H1 (cell line): ENCODE data around the gene SPOCK1. TPM values are rescaled to one million over a fixed set of nuclear protein-coding genes. Genes with fewer than 3 reads are reported as not detected.

Source experiments
- JUND ChIP-seq: IDR thresholded peaks from 2 replicates; pipeline ENCODE4 v1.6.1; 2011; ENCODE audit warnings: mild to moderate bottlenecking, improper control_type of control experiment, low read length
- POLR2A ChIP-seq, 2 experiments: IDR thresholded peaks; 1 replicate in 1 of 2; 2 replicates in 1 of 2; pipeline ENCODE4 v1.6.1; 2011; ENCODE audit warnings: low read depth in 2 of 2, low read length in 2 of 2, mild to moderate bottlenecking in 2 of 2; ENCODE audit errors: control extremely low read depth in 1 of 2
- SP2 ChIP-seq: IDR thresholded peaks from 2 replicates; pipeline ENCODE4 v1.6.1; 2012; ENCODE audit warnings: mild to moderate bottlenecking, low read length, inconsistent platforms
- TAF7 ChIP-seq: optimal IDR thresholded peaks from 2 replicates; pipeline ENCODE3; 2011; ENCODE audit warnings: low read depth, mild to moderate bottlenecking, inconsistent platforms, low read length, moderate library complexity, borderline replicate concordance
- TCF12 ChIP-seq: IDR thresholded peaks from 2 replicates; pipeline ENCODE4 v1.6.1; 2011; ENCODE audit warnings: low read depth, mild to moderate bottlenecking, low read length
- polyA plus RNA-seq, 7 experiments: library from polyadenylated mRNA; depleted of rRNA in 3 of 7; stranded (reverse) in 5 of 7; unstranded in 2 of 7; fragments of >200 nt in 5 of 7; fragments of 200-250 nt in 2 of 7; gene quantifications; 1 replicate in 5 of 7; 2 replicates in 1 of 7; 4 replicates in 1 of 7; pipeline versions ENCODE4 v1.2.1 to v1.2.3, GENCODE V29; 2011 to 2013; ENCODE audit warnings: missing spikeins in 2 of 7, mixed read lengths in 2 of 7
- total RNA-seq: library from RNA; stranded (reverse); fragmentation: NEBNext Ultra II Directional; extraction: Animal tissue kit (Norgen Biotek cat#: 25700); gene quantifications from 2 replicates; pipeline ENCODE4 v1.2.1, GENCODE V29; 2021
- TF ChIP-seq, protein P1 (sequence below): IDR thresholded peaks from 2 replicates; pipeline ENCODE4 v1.6.1; 2012; ENCODE audit warnings: low read length, inconsistent platforms
- TF ChIP-seq, protein P2 (sequence below): IDR thresholded peaks from 2 replicates; pipeline ENCODE4 v1.6.1; 2012; ENCODE audit warnings: inconsistent platforms
- TF ChIP-seq, protein P3 (sequence below), 3 experiments: IDR thresholded peaks; 1 replicate in 2 of 3; 2 replicates in 1 of 3; pipeline versions ENCODE4 v1.5.1 to v1.6.1; 2011; ENCODE audit warnings: low read length in 3 of 3, mild to moderate bottlenecking in 3 of 3, inconsistent platforms in 2 of 3, low read depth in 1 of 3, moderate library complexity in 1 of 3; ENCODE audit not compliant: insufficient read depth in 1 of 3; ENCODE audit errors: control extremely low read depth in 1 of 3

SPOCK1 gene
- total and polyA plus RNA-seq, 2 of the 8 experiments (the other 6 are each of a cell fraction or from before 2014, with no cell fraction given) = 6.9 to 18.1 TPM

- TF ChIP-seq, protein P1, sequence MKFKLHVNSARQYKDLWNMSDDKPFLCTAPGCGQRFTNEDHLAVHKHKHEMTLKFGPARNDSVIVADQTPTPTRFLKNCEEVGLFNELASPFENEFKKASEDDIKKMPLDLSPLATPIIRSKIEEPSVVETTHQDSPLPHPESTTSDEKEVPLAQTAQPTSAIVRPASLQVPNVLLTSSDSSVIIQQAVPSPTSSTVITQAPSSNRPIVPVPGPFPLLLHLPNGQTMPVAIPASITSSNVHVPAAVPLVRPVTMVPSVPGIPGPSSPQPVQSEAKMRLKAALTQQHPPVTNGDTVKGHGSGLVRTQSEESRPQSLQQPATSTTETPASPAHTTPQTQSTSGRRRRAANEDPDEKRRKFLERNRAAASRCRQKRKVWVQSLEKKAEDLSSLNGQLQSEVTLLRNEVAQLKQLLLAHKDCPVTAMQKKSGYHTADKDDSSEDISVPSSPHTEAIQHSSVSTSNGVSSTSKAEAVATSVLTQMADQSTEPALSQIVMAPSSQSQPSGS = no peak
- TF ChIP-seq, protein P2, sequence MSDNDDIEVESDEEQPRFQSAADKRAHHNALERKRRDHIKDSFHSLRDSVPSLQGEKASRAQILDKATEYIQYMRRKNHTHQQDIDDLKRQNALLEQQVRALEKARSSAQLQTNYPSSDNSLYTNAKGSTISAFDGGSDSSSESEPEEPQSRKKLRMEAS = no peak
- TF ChIP-seq, protein P3, sequence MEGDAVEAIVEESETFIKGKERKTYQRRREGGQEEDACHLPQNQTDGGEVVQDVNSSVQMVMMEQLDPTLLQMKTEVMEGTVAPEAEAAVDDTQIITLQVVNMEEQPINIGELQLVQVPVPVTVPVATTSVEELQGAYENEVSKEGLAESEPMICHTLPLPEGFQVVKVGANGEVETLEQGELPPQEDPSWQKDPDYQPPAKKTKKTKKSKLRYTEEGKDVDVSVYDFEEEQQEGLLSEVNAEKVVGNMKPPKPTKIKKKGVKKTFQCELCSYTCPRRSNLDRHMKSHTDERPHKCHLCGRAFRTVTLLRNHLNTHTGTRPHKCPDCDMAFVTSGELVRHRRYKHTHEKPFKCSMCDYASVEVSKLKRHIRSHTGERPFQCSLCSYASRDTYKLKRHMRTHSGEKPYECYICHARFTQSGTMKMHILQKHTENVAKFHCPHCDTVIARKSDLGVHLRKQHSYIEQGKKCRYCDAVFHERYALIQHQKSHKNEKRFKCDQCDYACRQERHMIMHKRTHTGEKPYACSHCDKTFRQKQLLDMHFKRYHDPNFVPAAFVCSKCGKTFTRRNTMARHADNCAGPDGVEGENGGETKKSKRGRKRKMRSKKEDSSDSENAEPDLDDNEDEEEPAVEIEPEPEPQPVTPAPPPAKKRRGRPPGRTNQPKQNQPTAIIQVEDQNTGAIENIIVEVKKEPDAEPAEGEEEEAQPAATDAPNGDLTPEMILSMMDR (IDR thresholded peaks at IDR 0.05; ENCODE audit: control extremely low read depth in 1 of 3, insufficient read depth in 1 of 3, low read depth in 1 of 3, low read length in 3 of 3) = no peak
- no peak for TF ChIP-seq SP2
- no peak for TF ChIP-seq JUND
- no peak for TF ChIP-seq POLR2A (IDR thresholded peaks at IDR 0.05; ENCODE audit: control extremely low read depth in 1 of 2, low read depth in 2 of 2, low read length in 2 of 2)
- no peak for TF ChIP-seq TCF12
- no peak for TF ChIP-seq TAF7
These were observed 36.2 kb downstream of the SPOCK1 start (continued) for GRCh38 chr5:137462816-137463520.
